GM21423 (cell line): ENCODE measurements around the gene GNRHR.
A peak's percentile ranks its signal among the peaks of the same experiment; 100 is the strongest.
"Not testable (repeated sequence)": the region's sequence is repeated elsewhere in the genome, so short reads cannot be mapped to it uniquely, and the experiment has no call there.

ENCODE experiments used
- ATAC-seq: cut with Tn5 transposase; IDR thresholded peaks from one replicate; pipeline ENCODE4 v1.9.1; 2021; ENCODE audit warnings: mild to moderate bottlenecking, moderate library complexity; ENCODE audit not compliant: unreplicated experiment

The GNRHR gene, protein sequence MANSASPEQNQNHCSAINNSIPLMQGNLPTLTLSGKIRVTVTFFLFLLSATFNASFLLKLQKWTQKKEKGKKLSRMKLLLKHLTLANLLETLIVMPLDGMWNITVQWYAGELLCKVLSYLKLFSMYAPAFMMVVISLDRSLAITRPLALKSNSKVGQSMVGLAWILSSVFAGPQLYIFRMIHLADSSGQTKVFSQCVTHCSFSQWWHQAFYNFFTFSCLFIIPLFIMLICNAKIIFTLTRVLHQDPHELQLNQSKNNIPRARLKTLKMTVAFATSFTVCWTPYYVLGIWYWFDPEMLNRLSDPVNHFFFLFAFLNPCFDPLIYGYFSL

DNA sequence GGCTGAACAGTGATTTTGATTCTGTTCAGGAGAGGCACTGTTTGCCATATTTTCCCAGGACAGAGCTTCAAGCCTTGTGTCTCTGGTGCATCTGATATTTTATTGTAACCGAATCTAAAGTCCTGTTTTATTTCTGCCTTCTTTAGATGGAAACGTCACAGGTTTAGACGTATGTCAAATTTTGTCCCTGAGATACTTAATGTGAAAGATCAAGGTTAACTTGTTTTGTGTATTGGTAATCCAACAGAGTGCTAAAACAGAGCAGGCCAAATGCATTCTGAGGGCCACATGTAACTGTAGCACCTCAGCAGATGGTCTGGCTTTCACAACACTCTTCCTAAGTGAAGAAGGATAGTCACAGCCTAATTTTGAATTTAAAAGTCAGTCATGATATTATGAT is at the start of gene GNRHR:
TSS of gene GNRHR (minus strand) at position 101 of the 400 bp plus-strand sequence. CDS start at position 48, 53 bp downstream.
- ATAC-seq, result no peak

DNA sequence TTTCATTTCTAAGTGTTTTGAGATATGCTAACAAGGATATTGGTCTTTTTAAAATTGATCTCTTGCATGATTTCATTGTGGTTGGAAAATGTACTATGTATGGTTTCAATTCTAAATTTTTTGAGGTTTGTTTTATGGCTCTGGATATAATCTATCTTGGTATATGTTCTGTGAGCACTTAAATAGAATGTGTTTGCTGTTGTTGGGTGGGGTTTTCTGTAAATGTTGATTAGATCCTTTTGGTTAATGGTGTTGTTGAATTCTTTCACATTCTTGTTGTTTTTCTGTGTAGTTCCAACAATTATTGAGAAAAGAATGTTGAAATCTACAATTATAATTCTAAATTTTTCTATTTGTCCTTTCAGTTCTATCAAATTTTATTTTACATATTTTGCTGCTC is 42.6 kb upstream of the GNRHR start:
- no peak for ATAC-seq

DNA sequence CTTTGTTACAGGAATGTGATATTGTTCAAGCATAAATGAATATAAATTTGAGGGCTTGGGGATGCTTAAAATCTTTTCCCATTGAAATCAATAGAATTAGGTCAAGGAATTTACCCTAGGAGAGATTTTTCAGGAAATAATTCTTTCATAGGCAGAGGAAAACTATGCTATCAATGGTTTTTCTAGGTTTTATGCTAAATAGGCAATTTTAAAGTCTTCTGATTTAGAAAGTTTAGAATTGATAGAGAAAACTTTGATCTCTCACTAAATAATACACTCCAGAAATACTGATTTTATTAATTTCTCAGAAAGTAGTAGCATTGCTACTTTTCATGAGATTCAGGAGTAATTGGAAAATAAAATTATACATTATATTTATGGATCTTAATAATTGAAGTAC is 36.5 kb upstream of the GNRHR start:
- ATAC-seq, result no peak

DNA sequence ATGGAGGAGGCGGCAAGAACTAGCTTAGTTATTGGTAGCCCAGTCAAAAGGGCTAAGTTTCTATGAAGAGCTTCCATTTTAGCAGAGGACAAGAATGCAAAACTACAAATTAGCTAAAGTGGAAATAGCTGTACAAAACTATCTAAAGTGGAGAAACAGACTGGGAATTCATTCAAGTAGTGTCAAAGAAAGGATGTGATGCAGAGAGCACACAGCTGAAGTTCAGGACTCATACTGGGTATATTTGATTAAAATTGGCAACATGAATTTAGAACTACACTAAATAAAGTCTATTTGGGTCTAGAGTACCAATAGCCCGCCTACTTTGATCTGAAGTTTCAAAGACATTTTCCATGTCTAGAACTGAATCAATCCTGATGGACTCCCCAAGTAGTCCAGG is 33.1 kb upstream of the GNRHR start:
- ATAC-seq, result no peak

DNA sequence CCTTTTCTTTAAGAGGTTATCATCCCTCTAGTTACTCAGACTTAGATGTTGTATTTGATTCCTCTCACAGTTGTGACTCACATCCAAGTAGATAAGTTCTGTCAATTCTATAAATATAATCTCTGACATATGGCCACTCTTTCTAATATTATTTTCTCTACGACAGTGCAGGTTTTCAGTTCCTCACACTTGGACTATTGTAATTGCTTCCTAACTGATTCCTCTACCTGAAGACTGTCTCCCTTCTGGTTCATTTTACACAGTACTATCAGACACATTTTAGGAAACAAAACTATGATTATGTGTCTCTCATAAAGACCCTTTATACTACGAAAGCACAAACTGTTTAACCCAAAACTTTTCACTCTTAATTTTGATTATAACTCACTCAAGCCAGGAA is 31.3 kb upstream of the GNRHR start:
- no peak for ATAC-seq

DNA sequence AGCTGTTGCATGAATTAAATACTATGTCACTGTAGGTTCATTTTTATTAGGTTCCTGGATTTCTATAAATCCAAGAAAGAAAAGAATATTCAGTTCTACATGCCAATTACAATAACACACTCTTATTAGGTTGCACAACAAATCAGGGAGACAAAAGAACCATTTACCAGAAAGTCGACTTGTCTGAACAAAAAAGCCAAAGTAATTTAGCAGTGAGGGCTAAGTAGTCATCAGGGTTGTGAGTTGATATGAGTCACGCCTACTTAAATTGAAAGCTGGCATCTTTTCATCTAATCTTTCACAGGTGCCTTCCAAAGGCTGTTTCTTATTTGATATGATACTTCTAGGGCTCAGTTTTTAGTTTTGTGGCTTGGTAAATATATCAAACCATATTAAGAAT is 25.4 kb upstream of the GNRHR start:
- no peak for ATAC-seq

DNA sequence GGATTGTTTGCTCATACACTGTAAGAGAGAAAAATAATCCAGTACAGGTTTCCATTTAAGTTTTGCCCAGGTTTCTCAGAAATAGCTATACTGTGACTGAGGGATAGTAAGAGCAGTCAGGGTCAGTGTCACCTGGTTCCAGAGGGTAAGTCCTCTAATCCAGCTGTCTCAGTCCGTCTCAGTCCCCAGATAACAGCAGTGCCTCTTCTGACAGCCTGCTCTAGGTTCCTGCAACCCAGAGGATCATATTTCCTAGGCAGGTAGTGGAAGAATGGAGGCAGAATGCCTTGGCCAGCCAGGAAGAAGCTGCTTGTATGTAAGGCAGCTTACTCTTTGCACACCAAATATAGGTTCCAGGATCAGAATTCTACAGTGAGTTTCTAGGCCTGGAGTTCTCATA is 22.6 kb upstream of the GNRHR start:
- ATAC-seq, result no peak

DNA sequence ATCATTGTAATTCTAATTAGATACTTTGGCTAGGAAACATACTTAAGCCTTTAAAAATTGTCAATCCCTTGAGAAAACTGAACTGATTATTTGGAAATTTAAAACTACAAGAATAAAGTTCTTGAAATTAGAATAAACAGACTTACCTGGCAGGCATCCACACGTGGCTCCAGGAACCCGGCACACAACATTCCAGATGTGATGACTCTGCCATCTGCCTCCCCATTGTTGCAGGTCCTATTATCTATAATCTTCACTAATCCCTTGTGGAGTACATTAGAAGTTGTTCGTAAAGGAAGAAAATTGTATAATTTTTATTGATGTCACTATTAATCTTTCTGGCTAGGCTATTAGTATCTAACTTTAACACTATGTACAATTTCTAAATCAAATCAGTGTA is 16.2 kb upstream of the GNRHR start:
- no peak for ATAC-seq

DNA sequence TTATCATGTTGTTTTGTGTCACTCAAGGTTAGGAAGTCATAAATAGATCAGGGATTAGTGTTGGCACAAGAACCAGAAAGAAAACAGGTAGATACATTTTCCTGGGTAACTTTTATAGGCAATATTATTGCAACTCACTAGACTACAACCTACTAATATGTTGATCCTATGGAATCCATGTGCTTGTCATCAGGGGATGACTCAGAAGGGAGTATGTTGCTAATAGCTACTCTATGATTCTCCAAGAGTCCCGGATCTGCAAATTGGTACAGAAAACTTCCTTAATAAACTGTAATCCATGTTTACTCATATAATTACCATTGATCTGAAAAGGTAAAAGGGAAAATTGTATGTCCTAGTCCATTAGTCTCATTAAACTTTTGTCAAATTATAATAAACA is 11.7 kb upstream of the GNRHR start:
- ATAC-seq, result no peak

DNA sequence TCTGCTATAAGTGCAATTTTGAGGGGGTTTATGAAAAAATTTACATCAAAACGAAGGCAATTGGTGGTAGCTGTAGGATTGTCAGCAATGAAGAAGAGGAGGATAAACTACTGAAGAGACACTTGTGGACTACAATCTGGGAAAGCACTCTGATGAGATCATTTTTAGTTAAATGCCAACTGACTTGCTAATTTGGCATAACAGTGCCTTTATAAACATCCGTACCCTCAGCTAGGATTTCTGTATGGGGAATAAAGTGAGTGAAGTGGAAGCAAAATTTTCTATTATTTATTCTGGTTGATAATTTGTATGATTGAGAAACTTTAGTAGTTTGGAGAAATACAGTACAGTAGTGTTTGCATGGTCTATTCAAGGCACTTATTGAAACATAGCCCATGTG is 11.2 kb upstream of the GNRHR start:
- no peak for ATAC-seq

DNA sequence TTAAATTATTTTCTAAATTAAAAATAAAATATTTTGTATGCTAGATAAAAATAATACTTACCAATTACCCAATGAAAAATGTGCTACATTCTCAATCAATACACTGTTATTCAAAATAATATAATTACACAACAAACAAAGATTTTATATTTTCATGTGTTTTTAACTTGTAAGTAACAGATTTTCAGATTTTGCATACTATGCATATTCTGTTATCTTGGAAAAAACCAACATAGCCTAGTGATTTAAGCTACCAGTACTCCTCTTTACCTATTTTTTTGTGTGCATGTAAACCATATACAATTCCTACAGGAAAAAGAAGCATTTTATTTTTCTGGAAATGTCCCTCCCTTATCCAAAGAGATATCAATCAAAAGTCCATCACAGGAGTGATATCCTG is 10.0 kb upstream of the GNRHR start:
- no peak for ATAC-seq

DNA sequence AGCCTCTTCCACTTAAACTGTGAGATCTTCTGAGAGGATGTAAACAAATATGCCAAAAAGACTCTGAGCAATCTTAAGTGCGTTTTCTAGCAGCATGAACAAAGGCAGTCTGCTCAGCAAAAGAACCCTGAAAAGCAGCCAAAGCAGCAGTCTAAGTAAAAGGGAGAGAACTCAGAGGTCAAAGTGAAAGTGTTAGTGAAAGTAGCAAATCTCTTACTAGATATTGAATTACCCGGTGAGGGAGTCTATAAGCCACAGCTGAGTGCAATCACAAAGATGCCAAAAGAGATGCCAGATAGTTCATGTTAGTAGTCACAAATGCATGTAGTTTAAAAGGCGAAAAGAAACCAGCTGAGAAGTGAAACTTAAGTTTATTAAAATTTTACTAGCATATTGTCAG is 7.9 kb upstream of the GNRHR start:
- peak; percentile 100 for ATAC-seq

DNA sequence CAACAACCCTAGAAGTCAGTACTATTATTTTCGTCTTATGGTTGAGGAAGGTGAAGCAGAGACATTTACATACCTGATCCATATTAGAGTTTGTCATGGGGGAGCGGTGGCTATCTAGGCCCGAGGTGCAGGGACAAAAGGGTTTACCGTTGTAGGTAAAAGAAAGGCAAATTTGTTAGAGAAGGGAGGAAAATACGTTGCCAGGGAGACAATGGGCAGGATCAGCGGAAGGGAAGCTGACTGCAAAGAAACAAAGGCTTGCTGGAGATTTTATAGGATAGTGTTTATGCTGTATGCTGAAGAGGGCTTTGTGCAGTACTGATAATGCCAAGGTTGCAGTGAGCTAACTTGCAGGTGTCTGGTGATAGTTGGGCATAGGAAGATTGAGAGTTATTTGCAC is 2.8 kb upstream of the GNRHR start:
- not testable (repeated sequence) for ATAC-seq

DNA sequence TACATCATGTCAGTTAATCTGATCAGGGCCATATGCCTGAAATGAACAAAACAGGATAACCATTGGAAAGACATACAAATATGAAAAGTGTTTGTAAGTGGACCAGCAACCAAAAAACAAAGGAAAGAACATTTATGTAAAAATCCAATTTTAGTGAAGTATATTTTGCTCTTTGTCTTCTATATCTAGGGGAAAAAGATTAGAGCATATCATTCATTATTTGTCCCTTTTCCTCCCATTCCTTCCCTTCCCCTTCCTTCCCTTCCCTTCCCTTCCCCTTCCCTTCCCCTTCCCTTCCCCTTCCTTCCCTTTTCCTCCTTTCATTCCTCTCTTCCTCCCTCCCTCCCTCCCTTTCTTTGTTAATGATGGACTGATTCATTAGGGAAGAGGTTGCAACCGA is 1.8 kb upstream of the GNRHR start:
- no peak for ATAC-seq

DNA sequence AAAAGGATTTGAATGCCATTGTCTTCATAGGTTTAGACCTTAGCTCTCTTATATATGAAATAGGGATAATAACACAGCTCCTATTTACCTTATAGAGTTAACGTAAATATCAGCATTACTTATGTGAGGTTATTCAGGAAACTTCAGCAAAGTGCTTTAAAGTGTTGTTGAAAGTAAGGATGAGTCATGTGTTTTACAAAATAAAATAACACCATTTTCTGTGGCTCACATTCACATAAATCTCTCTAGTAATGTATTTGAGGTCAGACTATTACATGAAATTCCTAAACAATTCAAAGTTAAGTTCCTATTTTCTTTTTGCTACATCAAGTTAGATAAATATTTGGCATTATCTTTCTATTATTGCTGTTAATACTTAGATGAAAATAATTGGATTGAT is 2.9 kb downstream of the GNRHR start:
- ATAC-seq, result no peak

DNA sequence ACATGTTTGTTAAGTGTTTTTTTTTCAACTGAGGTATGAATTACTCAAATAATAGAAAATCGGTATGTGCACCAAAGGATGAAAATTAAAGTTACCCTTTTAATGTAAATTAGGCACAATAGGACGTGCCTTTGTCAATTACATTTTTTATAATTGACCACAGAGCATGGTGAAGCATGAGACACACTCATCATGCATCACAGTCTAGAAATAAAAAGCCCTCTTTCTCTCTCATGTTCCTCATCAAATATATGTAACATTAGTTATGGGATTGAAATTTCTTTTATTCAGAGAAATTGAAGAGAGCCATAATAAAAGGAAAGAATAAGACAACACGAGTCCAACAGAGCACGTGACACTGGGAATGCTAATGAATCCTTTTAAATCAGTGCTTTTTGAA is 3.5 kb downstream of the GNRHR start:
- no peak for ATAC-seq

DNA sequence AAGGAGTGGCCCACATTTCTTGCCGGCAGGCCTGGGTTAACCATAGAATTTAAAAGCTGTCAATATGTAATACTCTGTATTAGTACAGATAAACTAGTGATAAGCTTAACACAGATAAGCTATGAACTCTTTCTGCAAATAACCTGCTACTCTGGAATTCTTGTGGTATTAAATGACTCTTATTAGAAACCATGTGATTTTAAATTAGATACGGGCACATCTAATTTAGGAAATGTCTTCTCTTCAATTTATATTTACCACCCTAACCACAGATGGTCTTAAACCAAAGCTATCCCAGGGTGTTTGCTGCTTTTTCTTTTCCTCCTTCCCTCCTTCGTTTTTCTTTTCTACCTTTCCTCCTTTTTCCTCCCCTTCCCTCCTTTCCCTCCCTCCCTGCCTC is 4.9 kb downstream of the GNRHR start:
- no peak for ATAC-seq

DNA sequence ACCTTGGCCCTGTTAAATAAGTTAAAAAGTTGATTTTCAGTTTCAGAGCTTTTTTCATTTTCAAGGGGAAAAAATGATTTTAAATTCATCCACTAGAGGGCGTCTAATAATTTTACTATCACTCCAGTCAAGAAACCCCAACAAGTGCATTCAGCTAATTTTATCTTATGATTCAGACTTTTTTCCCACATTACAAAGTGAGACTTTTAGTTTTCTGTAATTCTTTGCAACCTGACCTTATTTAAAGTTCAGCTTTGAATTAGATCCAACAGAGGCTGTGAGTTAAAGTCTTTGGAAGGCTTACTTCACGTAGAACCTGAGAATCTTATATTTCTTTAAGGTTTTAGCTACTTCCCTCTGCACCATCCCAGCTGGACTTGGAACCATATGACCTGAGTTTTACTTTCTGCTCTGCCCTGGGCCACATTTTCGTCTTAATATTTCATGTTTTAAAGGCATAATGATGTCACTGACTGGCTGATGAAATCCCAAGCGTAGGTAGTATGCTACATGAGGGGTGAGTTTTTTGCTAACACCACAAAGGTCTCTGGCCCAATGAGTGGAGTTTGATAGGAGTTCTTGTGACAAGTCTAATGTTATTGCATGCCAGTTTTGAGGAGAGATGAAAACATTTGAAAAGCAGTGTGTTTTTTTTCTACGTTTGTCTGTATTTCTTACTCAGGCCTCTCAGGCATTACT is 7.2 kb downstream of the GNRHR start:
- no peak for ATAC-seq

DNA sequence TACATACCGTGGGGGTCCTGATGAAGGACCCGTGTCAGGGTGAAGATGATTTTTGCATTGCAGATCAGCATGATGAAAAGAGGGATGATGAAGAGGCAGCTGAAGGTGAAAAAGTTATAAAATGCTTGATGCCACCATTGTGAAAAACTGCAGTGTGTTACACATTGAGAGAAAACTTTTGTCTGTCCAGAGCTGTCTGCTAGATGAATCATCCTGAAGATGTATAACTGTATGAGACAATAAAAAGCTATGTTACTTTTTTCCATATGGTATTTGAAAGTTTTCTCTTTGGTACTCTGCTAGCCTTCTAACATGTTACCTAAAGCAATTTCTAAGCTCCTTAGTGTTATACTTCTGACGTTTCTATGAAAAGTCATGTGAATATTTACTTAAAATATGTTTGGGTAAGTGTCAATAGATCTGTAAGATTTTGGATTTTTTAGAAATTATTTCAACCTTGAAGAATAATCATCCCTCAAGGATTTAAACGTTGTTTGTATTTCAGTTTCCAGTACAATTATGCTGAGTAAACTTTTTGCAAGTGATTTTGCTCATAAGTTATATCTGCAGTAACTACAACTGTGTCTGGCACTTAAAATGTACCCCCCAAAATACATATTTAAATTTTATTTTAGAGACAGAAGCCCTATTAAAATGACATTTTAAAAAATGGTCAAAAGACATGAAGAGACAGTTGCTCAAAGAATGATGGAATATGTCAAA is 9.5 kb downstream of the GNRHR start:
- no peak for ATAC-seq

DNA sequence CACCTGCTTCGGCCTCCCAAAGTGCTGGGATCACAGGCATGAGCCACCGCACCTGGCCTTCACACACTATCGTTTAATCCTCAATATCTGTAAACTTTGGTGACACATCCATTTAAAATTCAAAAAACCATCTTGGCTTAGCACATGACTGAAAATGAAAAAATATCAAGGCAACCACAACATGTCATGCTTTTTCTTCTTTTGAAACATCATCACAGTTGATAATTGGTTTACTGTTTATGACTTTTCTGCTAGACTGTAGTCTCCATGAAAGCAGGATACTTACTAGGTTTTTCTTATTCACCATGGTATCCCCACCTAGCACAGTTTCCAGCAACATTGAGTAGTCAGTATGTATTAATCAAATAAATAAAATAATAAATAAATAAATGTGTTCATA is 11.0 kb downstream of the GNRHR start:
- ATAC-seq, result no peak

DNA sequence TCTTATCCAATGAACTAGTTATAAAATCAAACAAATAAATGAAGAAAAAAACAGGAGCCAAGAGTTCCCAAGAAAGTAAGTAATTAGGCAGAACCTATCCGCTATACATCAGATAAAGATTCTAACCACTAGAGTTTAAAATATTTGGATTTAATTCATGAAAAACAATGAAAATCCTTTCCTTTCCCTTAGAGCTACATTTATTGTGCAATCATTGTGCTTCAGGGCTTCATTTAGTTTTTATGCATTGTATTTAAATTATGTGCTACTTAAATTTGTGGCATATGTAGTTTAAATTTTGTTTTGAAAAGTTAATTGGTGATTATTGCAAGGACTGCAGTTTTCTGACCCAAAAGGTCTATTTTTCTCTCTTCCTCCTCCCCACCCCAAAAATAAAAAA is 17.9 kb downstream of the GNRHR start:
- ATAC-seq, result no peak

DNA sequence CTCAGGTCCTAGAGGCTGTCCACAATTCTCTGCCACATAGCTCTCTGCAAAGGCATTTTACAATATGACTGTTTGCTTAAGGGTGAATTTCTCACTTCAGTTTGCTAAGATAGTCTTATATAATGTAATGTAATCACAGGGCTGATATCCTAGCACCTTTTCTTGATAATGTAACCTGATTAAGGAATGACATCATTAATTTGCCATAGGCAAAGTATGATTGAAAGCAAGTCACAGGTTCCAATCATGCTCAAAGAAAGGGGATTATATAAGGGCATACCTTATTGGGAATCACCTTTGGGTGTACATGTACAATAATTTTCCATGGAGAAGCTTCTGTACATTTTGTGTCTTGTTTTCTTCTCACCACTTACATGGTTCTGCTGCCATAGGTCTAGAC is 18.9 kb downstream of the GNRHR start:
- ATAC-seq, result no peak
